T-helper 1 cell treated with Interleukin-12 subunit alpha and Interleukin-12 subunit beta and Interleukin-4 antibody, amounts not matched to agents 30 ng/mL and 1 ng/mL, for 36 hours (primary cell): ENCODE measurements around the gene LASP1NB. TPM values are rescaled to one million over a fixed set of nuclear protein-coding genes. Genes with fewer than 3 reads are reported as not detected.
"Not testable (repeated sequence)": the region's sequence is repeated elsewhere in the genome, so short reads cannot be mapped to it uniquely, and the experiment has no call there.

Source experiments
- intact Hi-C: fragments of 100-400 bp; cut with micrococcal nuclease; formaldehyde crosslinking; loops from one replicate; pipeline ENCODE4 v1.15.1; 2024
- total RNA-seq: library from RNA; stranded (reverse); gene quantifications from 2 replicates; pipeline ENCODE4 v1.2.3, GENCODE V29; 2022

Gene LASP1NB

DNA sequence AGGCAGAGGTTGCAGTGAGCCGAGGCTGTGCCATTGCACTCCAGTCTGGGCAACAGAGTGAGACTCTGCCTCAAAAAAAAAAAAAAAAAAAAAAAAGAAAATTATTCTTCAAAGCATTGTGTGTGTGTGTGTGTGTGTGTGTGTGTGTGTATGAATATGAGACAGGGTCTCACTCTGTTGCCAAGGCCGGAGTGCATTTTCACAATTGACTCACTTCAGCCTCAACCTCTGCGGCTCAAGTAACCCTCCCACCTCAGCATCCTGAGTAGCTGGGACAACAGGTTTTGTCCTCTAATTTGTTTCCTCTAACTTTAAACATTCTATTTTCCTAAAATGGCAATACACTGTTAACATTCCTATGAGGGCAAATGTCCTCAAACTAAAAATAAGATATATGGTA, 34.1 kb downstream of the LASP1NB start:
- intact Hi-C loops = no loop called here

DNA sequence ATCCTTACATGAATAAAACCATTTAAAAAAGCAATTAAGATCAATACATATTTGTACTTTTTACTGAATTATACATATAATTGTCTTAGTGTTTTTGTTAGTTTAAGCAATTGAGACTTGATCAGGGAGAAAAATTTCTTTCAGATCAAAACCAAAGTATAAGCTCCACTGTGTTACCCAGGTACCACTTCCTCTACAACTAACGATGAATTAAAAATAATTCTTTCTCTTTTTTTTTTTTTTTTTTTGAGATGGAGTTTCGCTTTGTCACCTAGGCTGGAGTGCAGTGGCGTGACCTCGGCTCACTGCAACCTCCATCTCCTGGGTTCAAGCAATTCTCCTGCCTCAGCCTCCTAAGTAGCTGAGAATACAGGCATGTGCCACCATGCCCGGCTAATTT, 35.0 kb downstream of the LASP1NB start:
- intact Hi-C loops = no loop called here

DNA sequence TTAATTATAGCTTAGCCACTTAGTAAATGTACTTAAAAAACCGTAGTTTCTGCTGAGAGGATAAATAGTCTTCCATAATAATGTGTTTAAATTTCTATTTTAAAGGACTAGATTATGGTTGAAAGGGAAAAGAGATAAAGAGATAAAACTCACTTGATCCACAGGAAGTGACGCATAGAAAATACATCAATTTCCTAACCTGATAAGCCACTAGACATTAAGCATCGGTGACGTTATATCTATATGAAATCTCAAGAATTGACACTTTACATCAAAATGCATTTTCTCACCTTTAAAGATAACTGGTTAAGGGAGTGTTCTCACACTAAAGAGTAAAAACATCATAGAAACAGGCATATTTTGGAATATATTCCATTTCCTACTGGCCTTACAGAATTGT, 36.0 kb downstream of the LASP1NB start:
- intact Hi-C loops = no loop called here

DNA sequence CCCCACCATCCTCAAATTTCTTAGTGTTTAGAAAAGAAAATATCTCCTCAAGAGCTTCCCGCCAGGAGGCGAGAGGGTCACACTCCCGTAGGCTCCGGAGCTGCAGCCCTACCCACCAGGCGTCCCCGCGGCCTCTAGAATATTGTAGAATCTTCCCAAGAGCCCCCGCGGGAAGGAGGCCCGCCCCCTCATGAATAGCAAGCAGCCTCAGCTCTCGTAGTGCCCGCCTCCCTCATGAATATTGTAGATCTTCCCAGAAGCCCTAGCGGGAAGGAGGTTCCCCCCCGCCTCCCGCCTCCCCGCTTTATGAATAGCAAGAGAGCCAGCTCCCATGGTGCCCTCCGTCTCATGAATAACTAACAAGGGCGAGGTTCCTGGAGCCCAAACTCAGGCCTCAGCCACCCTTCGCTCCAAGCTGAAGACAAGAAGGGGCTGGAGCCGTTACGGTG, 41.9 kb downstream of the LASP1NB start, which contains the start of gene FBXO47:
Gene FBXO47, minus strand, starts transcription at position 114 of the 449 bp plus-strand sequence. CDS start 4,378 bp downstream, outside the sequence.
- intact Hi-C loops = loop anchor here (1.0 kb wide), 2 partner anchors 97 to 114 kb away; partner anchors contain the start of genes LASP1 and RPL23

DNA sequence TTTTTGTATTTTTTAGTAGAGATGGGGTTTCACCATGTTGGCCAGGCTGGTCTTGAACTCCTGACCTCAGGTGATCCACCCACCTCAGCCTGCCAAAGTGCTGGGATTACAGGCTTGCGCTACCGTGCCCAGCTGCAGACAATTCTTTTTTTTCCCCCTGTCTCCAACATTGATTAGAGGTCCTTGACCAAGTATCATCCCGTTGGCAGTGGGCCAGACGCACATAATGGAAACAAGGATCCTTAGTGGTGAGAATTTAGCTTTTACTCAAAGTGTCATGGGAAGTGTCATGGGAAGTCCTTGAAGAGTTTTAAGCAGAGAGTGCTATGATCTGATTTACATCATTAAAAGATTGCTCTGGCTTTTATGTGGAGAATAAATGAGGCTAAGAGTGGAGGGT, 43.9 kb downstream of the LASP1NB start:
- intact Hi-C loops = no loop called here

DNA sequence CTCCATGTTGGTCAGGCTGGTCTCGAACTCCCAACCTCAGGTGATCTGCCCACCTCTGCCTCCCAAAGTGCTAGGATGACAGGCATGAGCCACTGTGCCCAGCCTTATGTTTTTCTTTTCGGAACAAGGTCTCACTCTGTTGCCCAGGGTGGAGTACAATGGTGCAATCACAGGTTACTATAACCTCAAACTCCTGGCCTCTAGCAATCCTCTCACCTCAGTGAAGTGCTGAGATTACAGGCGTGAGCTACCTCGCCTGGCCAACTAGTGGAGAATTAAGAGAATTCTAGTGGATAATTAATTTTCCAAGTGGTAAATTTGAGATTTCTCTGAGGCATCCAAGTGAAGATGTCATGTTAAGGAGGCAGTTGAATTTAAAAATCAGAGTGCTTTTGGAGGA, 44.7 kb downstream of the LASP1NB start:
- intact Hi-C loops = no loop called here

DNA sequence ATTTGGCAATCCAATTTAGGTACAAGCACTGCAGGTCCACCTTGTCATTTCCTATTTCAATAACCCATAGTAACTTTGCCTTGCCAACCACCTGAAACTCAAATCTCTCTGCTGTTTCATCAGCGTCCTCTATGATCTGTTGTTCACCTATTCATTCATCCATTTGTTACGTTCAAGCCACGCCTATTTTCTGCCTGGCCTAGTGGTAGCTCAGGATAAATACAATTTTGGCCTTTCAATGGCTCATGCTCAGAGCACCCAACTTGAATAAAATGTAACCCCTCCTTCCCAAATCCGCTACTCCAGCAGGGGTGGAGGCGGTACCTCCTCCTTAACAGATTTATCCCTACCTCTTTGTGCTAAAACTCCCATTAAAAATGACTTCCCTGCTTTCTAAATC, 45.4 kb downstream of the LASP1NB start:
- intact Hi-C loops = no loop called here

DNA sequence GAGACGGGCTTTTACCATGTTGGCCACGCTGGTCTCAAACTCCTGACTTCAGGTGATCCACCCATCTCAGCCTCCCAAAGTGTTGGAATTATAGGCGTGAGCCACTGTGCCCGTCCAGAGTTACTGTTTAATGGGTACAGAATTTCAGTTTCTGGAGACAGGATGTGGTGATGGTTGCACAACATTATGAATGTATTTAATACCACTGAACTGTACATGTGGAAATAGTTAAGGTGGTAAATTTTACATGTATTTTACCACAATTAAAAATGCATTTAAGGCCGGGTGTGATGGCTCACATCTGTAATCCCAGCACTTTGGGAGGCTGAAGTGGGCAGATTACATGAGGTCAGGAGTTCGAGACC, 50.8 kb downstream of the LASP1NB start:
- intact Hi-C loops = not testable (repeated sequence)

- intact Hi-C loops = no loop called here
These were observed 52.8 kb downstream of the LASP1NB start for GRCh38 chr17:38978180-38978579.

Other genes with a start within 250 kb of the LASP1NB start
- gene MLLT6, start 220.3 kb upstream of the LASP1NB start, total RNA-seq = 303 and 305 TPM in 2 replicates
- gene CISD3, start 195.3 kb upstream of the LASP1NB start, total RNA-seq = 38.3 and 47.1 TPM in 2 replicates
- 2.1 and 2.7 TPM in 2 replicates for gene PCGF2, start 177.3 kb upstream of the LASP1NB start, total RNA-seq
- 318 and 320 TPM in 2 replicates for gene PSMB3, start 172.9 kb upstream of the LASP1NB start, total RNA-seq
- gene PIP4K2B, start 126.1 kb upstream of the LASP1NB start, total RNA-seq = 40.7 and 44.1 TPM in 2 replicates
- gene CWC25, start 100.3 kb upstream of the LASP1NB start, total RNA-seq = 35.2 and 37.1 TPM in 2 replicates
- 1,229 and 1,273 TPM in 2 replicates for gene RPL23, start 71.9 kb upstream of the LASP1NB start, total RNA-seq
- 217 and 222 TPM in 2 replicates for gene LASP1, start 55.6 kb upstream of the LASP1NB start, total RNA-seq
- not detected in 2 replicates for gene FBXO47, start 41.8 kb downstream of the LASP1NB start, total RNA-seq
- 1.4 and 1.9 TPM in 2 replicates for gene PLXDC1, start 226.0 kb downstream of the LASP1NB start, total RNA-seq
- not detected in 2 replicates for gene ARL5C, start 240.5 kb downstream of the LASP1NB start, total RNA-seq